NCI-H2171 treated with DMSO at 0.1 percent for 48 hours (cell line): ENCODE data around the gene KIFC3.
"Not testable (repeated sequence)": the region's sequence is repeated elsewhere in the genome, so short reads cannot be mapped to it uniquely, and the experiment has no call there.

Source experiments
- DNase-seq: peaks from one replicate; lab custom pipeline; 2025; lab: John Stamatoyannopoulos, UW

KIFC3 gene

DNA sequence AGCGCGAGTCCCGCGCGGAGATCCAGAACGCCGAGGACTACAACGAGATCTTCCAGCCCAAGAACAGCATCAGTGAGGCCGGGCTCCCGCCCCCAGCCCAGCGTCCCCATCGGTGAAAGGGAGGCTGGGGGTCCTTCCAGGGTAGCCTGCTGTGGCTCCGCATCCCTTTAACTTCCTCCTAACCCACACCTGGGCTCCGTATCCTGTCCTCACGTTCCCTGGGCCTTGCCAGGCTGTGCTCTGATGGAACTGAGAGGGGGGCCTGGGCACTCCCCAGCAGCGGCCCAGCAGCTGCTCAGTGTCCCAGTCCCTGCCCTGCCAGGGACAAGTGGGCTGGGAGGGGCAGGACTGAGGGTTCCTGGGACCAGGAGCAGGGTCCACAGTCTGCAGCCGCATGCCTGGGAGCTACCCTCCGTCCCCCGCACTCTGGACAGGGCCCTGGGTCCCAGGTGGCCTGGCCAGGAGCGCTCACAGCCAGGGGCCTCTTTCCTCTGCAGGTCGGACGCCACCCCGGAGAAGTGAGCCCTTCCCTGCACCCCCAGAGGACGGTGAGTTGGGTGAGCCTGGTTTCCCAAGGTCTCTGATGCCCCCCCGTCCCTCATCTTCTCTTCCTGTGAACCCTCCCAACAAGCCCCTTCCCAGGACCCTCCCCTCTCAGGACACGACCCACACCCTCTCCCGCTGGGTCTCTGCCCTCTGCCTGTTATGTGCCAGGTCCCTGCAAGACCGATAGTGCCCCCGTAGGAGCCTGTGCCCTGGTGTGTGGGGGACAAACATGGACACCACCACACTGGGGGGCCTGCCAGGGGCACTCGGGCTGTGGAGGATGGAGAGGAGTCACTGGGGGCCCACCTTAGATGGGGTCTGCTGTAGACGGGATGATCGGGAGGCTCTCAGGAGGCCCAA is 48.6 kb downstream of the KIFC3 start:
- DNase-seq: no peak

DNA sequence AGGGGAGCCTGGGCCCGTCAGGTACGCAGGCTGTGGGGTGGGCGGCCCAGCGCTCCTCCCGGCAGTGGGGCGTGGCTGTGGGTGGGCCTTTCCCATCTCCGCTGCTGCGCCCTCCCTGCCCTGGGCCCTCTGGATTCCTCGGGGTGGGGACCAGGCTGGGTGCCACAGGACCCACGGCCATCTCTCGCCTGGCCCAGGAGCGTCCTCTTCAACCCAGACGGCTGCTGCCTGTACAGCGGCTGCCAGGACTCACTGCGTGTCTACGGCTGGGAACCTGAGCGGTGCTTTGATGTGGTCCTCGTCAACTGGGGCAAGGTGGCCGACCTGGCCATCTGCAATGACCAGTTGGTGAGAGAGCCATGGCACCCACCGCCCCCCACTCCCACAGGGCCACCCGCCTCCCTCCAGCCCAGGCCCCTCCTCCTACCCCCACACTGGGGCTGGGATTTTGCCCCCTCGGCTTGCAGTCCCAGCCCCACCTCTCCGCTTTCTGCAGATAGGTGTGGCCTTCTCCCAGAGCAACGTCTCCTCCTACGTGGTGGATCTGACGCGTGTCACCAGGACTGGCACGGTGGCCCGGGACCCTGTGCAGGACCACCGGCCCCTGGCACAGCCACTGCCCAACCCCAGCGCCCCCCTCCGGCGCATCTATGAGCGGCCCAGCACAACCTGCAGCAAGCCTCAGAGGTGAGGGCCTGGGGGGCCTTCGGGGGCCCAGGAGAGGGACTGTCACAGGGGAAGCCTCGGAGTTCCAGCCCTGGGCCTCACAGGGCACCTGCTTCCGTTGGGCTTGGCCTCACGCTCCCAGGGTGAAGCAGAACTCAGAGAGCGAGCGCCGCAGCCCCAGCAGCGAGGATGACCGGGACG is 49.5 kb downstream of the KIFC3 start:
- DNase-seq: no peak

DNA sequence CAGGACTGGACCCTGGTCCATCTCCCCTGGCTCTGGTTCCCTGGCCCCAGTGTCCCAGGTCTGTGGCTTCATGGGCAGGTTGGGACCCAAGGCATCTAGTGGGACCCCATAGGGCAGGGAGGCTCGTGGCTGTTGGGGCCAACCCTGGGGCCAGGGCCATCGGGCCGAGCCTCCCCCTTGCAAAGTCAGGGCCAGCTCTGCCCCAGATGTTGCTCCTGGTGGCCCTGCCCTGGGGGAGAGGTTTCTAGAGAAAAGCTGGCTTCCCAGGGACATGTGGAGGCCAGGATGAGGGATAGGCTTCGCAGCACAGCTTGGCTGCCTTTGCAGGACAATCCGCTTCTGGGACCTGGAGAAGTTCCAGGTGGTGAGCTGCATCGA is 50.1 kb downstream of the KIFC3 start:
- no peak for DNase-seq

DNA sequence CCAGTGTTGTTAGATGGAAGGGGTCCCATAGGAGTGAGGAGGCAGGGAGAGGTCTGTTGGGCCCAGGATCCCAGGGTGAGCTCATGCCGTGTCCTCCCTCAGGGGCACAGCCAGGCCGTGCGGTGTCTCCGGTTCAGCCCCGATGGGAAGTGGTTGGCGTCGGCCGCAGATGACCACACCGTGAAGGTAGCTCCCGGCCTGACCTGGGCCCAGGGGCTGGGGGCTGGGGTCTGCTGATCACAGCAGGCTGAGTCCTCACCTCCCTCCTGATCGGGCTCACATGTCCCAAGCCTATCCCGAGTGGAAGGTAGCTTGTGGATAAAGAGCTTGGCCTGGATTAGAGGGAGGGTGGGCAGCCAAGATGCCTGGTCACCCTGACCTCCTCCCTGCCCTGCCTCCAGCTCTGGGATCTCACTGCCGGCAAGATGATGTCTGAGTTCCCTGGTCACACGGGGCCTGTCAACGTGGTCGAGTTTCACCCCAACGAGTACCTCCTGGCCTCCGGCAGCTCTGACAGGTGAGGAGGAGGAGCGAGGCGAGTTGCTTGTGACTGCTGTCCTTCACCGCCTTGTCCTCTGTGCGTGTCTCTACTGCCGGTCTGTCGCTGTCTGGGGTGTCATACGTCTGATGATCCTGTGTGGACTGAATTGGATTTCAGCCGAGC is 50.6 kb downstream of the KIFC3 start:
- no peak for DNase-seq

DNA sequence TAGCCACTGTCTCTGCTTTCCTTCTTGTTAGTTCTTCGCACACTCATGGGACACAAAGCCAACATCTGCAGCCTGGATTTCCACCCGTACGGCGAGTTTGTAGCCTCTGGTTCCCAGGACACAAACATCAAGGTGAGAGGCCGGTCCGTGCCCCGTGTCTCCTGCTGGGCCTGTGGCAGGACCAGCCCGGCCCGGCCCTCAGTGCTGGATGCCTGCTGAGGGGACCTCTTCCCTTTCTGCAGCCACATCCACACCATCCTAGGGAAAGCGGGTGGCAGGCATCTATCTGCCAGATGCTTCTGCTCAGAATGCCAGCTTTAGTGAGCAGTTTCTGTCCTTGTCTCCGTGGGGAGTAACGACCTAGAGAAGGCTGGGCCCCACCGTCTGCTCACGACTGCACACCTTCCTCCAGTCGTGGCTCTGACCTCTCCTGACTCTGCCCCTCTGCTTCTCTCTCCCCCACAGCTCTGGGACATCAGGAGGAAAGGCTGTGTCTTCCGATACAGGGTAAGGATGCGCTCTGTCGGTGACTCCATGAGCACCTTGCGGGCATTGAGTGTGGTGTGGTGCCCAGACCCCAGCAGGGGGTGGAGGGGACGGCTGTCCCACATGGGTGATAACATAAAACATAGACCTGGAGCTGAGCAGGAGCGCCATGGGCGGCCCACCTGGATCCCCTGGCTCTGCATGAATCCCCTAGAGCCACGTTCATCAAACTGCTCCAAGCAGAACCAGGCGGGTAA is 51.3 kb downstream of the KIFC3 start:
- no peak for DNase-seq

DNA sequence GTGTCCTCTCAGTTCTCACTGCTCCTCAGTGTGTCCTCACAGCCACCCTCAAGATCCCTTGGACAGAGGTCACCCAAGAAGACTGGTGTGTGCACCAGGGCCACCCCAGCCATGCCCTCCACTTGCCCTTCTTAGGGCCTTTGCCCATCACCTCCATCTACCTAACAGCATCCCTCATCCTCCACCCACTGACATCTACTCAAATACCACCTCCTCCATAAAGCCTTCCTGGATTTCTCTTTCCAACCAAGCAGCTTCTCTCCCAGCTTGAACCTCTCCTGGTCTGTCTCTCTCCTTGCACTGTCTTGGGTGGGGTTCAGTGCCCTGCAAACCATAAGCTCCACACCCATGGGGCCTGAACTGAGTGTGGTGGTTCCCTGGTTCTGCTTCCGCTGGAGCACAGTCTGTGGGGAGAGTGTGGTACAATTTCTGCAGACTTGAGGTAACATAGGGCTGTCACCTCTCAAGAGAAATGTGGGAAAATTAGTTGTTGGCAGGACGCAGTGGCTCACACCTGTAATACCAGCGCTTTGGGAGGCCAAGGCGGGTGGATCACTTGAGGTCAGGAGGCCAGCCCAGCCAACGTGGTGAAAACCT is 52.3 kb downstream of the KIFC3 start:
- DNase-seq: no peak

DNA sequence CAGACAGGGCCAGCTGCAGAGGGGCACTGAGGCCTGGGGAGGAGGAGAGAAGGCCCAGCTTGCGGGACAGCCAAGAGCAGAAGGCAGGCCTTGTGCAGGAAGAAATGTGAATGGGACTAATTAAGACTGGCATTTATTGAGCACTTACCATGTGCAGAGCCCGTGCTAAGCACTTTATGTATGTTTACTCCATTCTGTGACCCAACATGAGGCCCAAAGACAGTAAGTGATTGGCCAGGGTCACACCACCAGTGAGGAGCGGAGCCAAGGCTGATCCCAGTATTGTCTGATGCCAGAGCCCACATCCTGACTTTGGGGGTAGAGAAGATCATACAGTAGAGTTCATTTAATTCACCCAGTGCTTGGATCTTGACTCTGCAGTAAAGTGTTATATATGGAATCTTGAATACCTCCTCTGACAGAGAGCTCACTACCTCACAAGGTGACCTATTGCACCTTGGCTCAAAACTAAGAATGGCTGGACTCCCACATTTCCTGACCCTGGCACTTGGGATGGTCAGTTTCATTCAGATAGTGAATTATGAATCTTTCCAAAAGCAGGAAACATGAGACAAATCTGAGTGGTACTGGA is 53.1 kb downstream of the KIFC3 start:
- DNase-seq: no peak

DNA sequence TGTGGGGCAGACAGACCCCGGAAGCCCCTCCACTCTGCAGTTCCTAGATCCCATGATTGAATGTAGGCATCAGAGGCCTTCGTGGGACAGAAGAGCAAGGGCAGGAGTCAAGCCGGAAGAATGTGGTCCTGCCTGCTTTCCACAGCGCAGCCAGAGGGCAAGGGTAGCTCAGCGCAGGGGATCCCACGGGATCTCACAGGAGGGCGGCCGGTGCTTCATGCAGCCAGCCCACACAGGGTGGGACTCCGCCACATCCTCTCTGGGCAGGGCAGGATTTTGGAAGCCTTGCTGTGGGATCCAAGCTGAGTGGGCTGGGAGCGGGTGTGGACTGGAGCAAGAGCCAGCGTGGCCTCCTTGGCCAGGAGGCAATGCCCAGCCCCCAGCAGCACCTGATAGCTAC is 53.7 kb downstream of the KIFC3 start:
- DNase-seq: no peak

DNA sequence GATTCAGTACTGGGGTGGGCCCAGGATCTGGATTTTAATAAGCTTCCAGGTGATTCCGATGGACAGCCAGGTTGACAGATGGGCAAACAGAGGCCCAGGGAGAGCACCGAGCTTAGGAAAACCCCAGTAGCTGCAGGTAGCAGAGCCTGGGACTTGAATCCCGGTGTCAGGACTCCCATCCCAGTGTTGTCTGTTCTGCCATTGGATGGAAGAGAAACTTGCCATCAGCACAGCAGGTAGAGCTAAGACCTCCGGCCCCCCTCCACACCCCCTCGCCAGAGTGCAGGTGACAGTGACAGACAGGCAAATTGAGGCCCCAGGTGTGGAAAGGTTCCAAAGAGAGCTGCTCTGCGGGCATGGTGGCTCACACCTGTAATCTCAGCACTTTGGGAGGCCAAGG is 54.3 kb downstream of the KIFC3 start:
- DNase-seq: no peak

DNA sequence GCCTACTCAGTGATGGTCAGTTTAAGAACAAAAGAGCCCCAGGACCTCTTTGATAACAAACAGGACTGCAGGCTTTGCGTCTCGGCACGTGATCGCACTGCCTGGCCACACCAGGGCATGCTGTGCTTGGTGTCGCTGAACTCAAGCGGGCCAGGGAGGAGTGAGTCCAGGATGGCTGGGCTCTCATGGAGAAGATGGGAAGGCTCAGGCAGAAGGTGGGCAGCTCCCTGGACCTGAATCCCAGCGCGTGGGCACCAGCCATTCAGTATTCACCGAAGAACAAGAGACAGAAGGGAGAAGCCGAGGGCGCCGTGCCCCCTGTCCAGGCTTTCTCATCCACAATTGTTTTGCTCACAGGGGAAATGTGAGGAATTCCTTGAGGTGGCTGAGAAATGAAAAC is 54.8 kb downstream of the KIFC3 start:
- no peak for DNase-seq

DNA sequence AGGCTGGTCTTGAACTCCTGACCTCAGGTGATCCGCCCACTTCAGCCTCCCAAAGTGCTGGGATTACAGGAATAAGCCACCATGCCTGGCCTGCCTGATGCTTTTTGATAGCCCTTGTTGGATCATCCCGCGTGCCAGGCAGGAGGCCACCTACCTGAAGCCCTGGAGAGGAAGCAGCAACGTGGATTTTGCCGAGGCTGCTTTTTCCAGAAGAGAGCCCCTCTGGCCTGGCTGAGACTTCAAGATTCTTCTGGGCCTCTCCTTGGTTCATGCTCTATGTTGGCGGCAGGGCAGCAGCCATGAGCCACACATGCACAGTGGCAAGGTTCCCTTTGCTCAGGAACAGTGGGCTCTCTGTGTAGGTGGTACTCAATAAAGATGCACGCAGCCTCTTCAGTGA is 55.2 kb downstream of the KIFC3 start:
- no peak for DNase-seq

DNA sequence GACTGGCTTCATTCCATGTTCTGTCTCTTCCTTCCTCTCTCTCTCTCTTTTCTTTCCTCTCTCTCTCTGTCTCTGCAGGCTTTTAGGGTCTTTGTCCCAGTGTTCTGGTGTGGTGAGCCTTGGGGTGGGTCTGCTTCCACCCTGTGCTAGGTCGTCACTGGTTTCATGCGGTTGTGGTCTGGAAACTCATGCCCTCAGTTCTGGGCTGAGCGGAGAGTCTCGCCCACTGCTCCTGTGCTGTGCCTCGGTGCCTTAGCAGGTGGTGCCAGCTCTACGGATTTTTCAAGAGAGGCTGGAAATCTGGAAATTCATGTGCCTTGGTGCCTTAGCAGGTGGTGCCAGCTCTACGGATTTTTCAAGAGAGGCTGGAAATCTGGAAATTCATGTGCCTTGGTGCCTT is 56.0 kb downstream of the KIFC3 start:
- DNase-seq: not testable (repeated sequence)

DNA sequence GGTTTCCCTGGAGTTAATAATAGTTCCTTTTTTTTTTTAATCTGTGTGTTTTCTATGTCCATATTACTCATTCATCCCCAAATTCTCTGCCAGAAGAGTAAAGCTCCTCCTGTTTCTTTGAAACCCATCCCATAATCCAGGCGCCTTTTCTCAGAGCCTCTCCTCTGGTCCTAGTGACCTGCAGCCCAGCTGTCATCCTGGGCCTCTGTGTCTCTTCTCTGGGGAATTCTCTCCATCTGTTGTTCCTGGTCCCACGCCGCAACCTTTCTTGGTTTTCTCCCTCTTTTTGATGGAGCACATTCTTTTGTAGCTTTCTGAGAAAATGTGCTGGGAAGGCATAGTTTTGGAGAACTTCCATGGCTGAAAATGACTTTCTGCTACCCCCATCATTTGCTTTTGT is 56.5 kb downstream of the KIFC3 start:
- peak; percentile 61 for DNase-seq

DNA sequence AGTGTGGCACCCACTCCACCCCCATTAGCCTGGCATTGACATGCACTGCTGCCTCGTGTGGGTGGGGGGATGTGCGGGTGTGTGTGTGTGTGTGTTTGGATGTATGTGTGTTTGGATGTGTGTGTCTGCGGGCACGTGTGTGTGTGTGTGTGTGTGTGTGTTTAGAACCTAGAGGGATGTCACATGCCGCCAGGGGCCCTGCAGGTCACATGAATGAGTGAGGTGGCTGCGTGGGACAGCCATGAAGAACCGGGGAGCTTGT is 57.7 kb downstream of the KIFC3 start:
- no peak for DNase-seq

DNA sequence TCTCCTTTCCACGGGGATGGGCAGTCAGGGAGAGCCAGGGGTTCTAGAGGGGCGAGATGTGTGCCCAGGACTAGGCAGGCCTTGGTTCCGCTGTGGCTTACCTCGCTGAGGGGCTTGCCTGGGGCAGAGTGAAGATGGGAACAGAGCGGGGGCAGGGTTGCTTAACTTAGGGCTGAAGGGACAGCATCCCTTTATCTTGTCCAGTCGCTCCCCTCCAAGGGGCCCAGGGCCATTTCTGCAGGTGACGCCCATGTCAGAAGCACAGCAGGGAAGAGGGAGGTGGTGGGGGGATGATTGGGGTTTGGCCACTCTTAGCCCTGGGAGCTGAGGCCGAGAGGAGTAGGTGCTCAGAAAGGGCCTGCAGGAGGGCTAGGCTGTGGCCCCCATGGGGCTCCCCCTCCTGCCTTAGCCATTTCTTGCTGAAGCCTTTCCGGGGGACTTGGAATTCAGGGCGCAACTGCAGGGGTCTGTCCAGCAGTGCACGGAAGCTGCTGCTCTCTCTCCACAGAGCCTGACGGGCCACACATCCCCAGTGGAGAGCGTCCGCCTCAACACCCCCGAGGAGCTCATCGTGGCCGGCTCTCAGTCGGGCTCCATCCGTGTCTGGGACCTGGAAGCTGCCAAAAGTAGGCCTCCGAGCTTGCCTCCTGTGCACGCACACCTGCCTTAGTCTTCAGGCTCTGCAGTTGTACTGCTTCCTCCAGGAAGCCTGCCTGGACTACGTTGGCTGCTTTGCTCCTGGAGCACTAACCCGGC is 58.2 kb downstream of the KIFC3 start:
- DNase-seq: no peak

DNA sequence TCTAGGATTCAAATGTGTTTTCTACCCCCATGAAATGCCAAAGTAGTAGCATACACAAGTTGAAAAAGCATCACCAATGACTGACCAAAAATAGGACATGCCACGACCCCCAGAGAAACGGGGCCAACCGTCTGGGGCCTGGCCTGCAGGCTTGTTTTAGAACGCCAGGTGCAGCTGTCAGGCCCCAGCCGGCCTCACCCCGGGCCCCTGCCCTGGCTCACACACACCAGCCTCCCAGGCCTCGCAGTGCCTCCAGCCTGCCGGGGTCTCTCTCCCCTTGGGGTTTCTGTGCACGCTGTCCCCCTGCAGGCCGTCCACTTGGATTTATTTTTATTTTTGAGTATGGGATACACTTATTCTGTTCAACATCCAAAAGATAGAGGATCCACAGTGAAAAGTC is 58.8 kb downstream of the KIFC3 start:
- no peak for DNase-seq

DNA sequence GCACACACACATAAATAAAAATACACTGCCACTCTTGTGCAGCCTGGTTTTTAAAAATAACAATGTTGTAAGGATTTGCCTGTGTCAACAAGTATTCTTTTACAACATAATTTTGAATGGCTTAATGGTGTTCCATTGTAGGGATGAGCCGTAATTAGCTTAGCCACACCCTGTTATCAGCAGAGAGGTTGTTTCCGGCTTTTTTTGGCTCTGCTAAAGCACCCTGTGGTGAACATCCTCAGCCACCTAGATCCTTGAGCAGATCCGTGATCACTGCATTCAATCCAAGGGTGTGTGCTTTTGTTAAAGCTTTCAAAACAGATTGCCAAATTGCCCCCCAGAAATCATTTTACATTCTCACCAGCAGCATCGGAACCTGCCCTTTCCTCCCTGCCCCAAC is 59.7 kb downstream of the KIFC3 start:
- no peak for DNase-seq

DNA sequence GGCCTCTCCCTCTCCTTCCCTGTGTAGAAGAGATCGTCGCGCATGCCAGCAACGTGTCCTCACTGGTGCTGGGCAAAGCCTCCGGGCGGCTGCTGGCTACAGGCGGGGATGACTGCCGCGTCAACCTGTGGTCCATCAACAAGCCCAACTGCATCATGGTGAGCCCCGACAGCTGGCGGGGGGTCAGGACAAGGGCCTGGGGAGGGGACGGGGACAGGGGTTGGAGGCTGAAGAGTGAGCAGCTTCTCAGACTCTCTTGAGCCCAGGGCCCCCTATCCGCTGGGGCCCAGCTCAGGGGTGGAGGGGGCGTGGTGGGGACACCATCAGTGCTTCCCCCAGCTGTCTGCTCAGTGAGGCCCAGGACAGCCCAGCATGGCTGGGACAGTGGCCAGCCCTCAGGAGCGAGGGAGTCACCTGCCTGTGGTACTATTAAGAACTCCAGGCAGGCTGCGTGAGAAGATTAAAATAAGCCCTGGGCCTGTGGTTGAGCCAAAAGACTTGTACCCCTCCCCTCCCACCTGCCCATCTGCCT is 60.6 kb downstream of the KIFC3 start:
- no peak for DNase-seq

DNA sequence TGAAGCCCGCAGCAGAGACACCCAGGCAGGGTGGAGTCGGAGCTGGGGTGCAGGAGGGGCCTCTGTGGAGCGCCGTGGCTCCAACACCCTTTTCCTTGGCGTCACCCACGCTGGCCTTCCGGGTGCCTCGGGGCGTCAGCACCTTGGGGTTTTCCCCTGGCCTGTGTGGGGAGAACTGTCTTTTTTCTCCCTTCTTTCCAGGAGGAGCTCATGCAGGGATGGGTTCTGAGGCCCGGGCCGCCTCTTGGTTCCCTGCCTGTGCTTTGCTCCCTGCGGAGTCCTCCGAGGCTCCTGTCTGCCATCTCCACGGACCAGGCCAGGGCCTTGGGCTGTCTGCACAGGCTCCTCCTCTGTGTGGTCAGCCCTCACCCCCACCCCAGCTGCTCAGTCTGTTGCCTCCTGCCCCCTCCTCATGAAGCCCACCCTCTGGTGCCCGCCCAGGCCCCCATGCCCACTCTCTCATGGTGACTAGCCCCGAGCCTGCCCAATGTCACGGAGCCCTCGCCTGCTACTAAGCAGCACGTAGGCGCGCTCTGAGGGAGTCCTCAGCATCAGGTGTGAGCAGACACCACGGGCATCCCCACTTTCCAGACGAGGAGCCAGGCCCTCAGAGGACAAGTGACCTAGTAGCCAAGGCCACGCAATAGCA is 61.7 kb downstream of the KIFC3 start:
- DNase-seq: no peak
